Amygdala (tissue), 56 donors: ENCODE results near the gene IQCK.
"Not testable (repeated sequence)": the region's sequence is repeated elsewhere in the genome, so short reads cannot be mapped to it uniquely, and the experiment has no call there.

Experiments
- DNase-seq, 56 donors: peaks; one replicate each; lab custom pipeline; 2025; lab: John Stamatoyannopoulos, UW

Gene IQCK

GRCh38 chr16:19784183-19784736 lies 66.2 kb downstream of the IQCK start:
- no peak for DNase-seq

GRCh38 chr16:19785081-19785480 lies 67.0 kb downstream of the IQCK start:
- DNase-seq: peak in 1 of 56 donors; percentile 47

GRCh38 chr16:19785512-19786130 lies 67.5 kb downstream of the IQCK start:
- peak in 33 of 56 donors; percentile 6 to 85 (median 35) for DNase-seq

- DNase-seq: not testable (repeated sequence)
These were observed 83.3 kb downstream of the IQCK start for GRCh38 chr16:19801369-19801768.

- not testable (repeated sequence) for DNase-seq
These were observed 83.8 kb downstream of the IQCK start for GRCh38 chr16:19801824-19802223.

- DNase-seq: no peak
These were observed 84.5 kb downstream of the IQCK start for GRCh38 chr16:19802612-19803011.

- peak in 1 of 56 donors; percentile 22 for DNase-seq
These were observed 86.7 kb downstream of the IQCK start for GRCh38 chr16:19804538-19805323.

- DNase-seq: no peak
These were observed 87.5 kb downstream of the IQCK start for GRCh38 chr16:19805459-19806162.

- DNase-seq: peak in 28 of 56 donors; percentile 5 to 65 (median 20)
These were observed 90.1 kb downstream of the IQCK start for GRCh38 chr16:19808061-19808641.

GRCh38 chr16:19809121-19809635 lies 91.1 kb downstream of the IQCK start:
- no peak for DNase-seq

- no peak for DNase-seq
These were observed 91.6 kb downstream of the IQCK start for GRCh38 chr16:19809693-19810092.

GRCh38 chr16:19810817-19811731 lies 93.0 kb downstream of the IQCK start:
- no peak for DNase-seq

- DNase-seq: no peak
These were observed 94.9 kb downstream of the IQCK start for GRCh38 chr16:19812986-19813385.

- DNase-seq: no peak
These were observed 97.3 kb downstream of the IQCK start for GRCh38 chr16:19815418-19815817.

- DNase-seq: no peak
These were observed 99.1 kb downstream of the IQCK start for GRCh38 chr16:19817122-19817521.

GRCh38 chr16:19817875-19818274 lies 99.8 kb downstream of the IQCK start:
- no peak for DNase-seq

GRCh38 chr16:19822533-19822932 lies 104.5 kb downstream of the IQCK start:
- DNase-seq: no peak

- DNase-seq: no peak
These were observed 105.3 kb downstream of the IQCK start for GRCh38 chr16:19823322-19823721.

GRCh38 chr16:19824216-19824615 lies 106.1 kb downstream of the IQCK start:
- DNase-seq: no peak
